ENCODE measurements around the gene NDEL1.

NDEL1 gene

DNA sequence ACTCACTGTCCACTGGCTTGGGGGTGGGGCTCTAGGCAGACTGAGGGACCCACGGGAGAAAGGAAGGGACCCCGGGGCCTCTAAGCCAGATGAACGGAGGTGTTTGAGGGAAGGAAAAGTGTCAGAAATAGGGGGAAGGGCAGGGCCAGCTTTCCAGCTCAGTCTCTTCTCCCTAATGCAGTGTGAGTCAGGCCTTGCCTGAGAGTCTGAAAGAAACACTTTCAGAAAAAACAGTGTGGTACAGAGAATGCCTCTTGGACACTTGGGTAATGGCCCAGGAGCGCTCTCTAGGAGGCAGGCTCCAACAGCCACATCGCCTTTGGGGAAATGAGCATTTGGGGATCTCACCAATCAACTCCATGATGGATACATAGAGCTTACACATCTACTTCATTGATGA is 46.9 kb downstream of the NDEL1 start:
- TF ChIP-seq, protein P1, sequence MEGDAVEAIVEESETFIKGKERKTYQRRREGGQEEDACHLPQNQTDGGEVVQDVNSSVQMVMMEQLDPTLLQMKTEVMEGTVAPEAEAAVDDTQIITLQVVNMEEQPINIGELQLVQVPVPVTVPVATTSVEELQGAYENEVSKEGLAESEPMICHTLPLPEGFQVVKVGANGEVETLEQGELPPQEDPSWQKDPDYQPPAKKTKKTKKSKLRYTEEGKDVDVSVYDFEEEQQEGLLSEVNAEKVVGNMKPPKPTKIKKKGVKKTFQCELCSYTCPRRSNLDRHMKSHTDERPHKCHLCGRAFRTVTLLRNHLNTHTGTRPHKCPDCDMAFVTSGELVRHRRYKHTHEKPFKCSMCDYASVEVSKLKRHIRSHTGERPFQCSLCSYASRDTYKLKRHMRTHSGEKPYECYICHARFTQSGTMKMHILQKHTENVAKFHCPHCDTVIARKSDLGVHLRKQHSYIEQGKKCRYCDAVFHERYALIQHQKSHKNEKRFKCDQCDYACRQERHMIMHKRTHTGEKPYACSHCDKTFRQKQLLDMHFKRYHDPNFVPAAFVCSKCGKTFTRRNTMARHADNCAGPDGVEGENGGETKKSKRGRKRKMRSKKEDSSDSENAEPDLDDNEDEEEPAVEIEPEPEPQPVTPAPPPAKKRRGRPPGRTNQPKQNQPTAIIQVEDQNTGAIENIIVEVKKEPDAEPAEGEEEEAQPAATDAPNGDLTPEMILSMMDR (IDR thresholded peaks at IDR 0.05; ENCODE audit: low read depth, low read length) = no peak
- no peak for DNase-seq (ENCODE audit: extremely low read depth, low read depth)

DNA sequence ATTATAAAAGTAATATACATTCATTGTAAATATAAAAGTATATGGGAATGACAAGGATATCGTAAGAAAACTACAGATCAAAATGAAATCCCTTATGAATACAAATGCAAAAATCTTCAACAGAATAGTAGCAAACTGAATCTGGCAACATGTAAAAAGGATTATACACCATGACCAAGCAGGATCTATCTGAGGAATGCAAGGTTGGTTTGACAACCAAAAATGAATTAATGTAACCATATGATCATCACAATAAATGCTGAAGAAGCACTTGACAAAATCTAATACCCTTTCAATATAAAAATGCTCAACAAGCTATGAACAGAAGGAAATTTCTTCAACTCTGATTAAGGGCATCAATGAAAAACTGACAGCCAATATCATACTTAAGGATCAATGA is 48.8 kb downstream of the NDEL1 start:
- no peak for DNase-seq (ENCODE audit: extremely low read depth, low read depth)
- TF ChIP-seq, protein P1 (IDR thresholded peaks at IDR 0.05; ENCODE audit: low read depth, low read length) = no peak

DNA sequence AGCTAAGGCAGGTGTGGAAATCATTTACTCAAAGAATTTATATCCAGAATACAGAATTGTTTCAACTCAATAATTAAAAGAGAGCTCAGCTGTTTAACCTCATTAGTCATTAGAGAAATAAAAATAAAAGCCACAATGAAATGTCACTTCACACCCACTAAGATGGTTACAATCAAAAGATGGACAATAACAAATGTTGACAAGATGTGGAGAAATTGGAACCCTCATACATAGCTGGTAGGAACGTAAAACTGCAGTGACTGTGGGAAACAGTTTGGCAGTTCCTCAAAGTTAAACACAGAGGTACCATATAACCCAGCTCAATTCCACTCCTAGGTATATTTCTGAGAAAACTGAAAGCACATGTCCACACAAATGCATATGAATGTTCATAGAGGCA is 49.8 kb downstream of the NDEL1 start:
- TF ChIP-seq, protein P1 (IDR thresholded peaks at IDR 0.05; ENCODE audit: low read depth, low read length) = no peak
- DNase-seq (ENCODE audit: extremely low read depth, low read depth) = no peak

DNA sequence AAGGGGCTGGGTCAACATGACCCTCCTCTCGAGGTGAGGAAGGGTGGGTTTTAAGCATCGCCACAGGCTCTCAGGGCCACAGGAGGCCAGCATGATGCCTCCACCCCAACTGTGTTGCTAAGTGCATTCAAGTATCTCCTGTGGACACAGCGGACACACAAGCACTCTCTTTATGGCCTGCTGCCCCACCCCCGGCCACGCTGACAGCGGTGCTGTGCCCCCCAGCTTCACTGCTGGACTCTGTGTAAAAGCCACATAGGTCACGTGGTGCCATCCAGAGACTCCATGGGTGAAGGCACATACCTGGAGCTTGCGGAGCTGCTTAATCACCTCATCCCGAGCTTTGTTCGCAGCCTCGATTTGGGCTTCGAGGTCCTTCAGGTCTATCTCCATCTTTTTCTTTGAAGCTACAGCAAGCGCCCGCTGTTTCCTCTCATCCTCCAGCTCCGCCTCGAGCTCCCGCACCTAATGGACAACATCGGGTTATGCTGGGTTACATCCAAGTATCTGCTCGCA is 51.5 kb downstream of the NDEL1 start:
- TF ChIP-seq, protein P1 (IDR thresholded peaks at IDR 0.05; ENCODE audit: low read depth, low read length) = no peak
- no peak for DNase-seq (ENCODE audit: extremely low read depth, low read depth)

DNA sequence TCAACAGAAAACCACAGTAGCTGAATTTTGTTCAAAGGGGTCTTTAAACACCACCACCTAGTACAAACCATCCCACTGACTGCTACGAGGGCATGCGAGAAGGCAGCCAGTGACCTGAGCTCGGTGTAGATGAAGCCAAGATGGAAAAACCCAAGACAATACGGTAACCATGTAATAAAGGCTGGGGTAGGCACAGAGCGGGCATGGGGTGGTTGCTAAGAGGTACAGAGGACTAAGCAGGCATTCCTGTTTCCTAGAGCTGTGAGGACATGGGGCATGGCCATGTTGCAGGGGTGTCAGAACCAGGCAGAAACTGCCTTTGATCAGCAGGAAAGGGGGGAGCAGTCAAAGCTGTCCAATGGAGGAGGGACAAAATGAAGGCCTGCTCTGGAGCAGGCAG is 52.1 kb downstream of the NDEL1 start:
- no peak for DNase-seq (ENCODE audit: extremely low read depth, low read depth)
- TF ChIP-seq, protein P1 (IDR thresholded peaks at IDR 0.05; ENCODE audit: low read depth, low read length) = no peak

DNA sequence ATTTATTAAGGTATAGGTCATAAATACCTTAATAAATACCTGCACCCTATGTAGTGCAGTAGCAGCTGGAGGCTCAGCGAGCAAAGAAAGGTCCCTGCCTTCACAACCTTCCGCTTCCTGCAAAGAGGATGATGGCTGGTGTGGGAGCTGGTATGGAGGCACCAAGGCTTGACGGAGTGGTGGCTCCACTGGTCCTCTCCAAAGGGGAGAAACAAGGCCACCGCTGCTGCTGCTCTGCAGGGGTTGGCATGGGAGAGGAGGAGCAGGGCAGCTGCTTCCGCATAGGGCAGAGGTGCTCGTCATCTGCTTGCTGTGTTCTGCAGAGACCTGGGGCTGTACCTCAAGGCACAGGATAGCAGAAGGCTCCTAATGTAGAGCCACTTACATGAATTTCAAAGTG is 52.8 kb downstream of the NDEL1 start:
- DNase-seq (ENCODE audit: extremely low read depth, low read depth) = no peak
- TF ChIP-seq, protein P1 (IDR thresholded peaks at IDR 0.05; ENCODE audit: low read depth, low read length) = no peak

DNA sequence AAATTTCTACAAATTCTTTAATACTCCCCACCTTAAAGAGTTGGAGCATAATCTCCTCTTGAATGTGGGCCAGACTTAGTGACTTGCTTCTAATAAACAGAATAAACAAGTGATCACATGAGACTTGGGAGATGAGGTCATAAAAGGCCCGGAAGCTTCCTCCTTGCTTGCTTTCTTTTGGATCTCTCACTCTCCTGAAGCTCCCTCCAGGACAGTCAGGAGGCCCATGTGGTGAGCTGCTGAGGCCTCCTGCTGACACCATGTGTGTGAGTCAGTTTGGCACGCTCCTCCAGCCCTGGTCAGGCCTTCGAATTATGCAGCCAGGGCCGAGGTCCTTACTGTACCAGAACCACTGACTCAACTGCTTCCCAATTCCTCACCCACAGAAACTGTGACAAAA is 53.2 kb downstream of the NDEL1 start:
- DNase-seq (ENCODE audit: extremely low read depth, low read depth) = peak; percentile 80
- TF ChIP-seq, protein P1 (IDR thresholded peaks at IDR 0.05; ENCODE audit: low read depth, low read length) = peak; percentile 28

All from AG09319 (cell line).